ENCODE data around the gene DENND2C. TPM values are rescaled to one million over a fixed set of nuclear protein-coding genes. Genes with fewer than 3 reads are reported as not detected.

DENND2C gene
- total and polyA plus RNA-seq, 4 experiments from 2014 or later, result 0.45 to 0.78 (median 0.66) TPM

DNA sequence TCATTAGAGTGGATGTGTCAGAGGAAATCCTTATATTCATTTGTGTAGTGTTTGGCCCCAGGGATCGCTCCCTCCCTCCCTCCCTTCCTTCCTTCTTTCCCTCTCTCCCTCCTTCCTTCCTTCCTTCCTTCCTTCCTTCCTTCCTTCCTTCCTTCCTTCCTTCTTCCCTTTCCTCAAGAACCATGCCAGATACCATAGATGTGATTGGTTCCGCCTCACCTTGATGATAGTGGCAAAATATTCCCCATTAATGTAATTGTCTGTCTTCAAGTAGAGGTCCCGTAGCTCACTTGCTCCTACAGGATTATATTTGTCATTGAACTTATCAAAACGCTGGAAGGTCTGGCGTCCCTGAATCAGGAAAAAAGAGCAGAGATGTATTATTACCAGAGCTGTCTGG is 7.8 kb upstream of the DENND2C start:
- H3K27ac ChIP-seq (ENCODE audit: low read depth, low read length), result no peak overlapping the region
- no peaks in the 10 kb centered on the region for H3K9me3 ChIP-seq (ENCODE audit: control insufficient read depth in 1 of 2, low read length in 2 of 2)
- intact Hi-C loops (cut with micrococcal nuclease), result no loop called here

GRCh38 chr1:114676115-114676514 is 6.3 kb upstream of the DENND2C start:
- H3K4me3 ChIP-seq (ENCODE audit: low read length in 2 of 2), result no peak overlapping the region
- peaks cover 17 to 28% of the 10 kb centered on the region in 2 donors for H3K27me3 Mint-ChIP-seq
- ChIA-PET POLR2A (ENCODE audit: partially characterized antibody) (no interaction called here), CTCF (ENCODE audit: partially characterized antibody) (interaction anchor here (1.1 kb wide), 1 partner anchor 11 kb away, joined by 3 read pairs; no protein-coding TSS in a partner anchor)
- DNase-seq, result no peak
- no peaks in the 10 kb centered on the region for H3K36me3 Mint-ChIP-seq
- H3K4me3 Mint-ChIP-seq, result no peak overlapping the region
- no peaks in the 10 kb centered on the region for H3K9me3 ChIP-seq (ENCODE audit: control insufficient read depth in 1 of 2, low read length in 2 of 2)
- no peaks in the 10 kb centered on the region for H3K27me3 ChIP-seq (ENCODE audit: insufficient read depth, low read length)
- intact Hi-C loops (cut with micrococcal nuclease), result no loop called here
- no peak overlapping the region for H3K27ac ChIP-seq (ENCODE audit: low read depth, low read length)
- no peak overlapping the region for H3K27ac Mint-ChIP-seq
- H3K36me3 ChIP-seq (ENCODE audit: insufficient read depth, low read length), result no peaks in the 10 kb centered on the region
- H3K4me1 ChIP-seq (ENCODE audit: insufficient read depth, low read length), result no peaks in the 10 kb centered on the region
- peaks cover 0 to 2% (median 0%) of the 10 kb centered on the region in 4 donors for H3K4me1 Mint-ChIP-seq
- H3K9me3 Mint-ChIP-seq, result no peaks in the 10 kb centered on the region

More for the DNA sequence above, 7.8 kb upstream of the DENND2C start:
- ChIA-PET POLR2A (ENCODE audit: partially characterized antibody) (no interaction called here), CTCF (ENCODE audit: partially characterized antibody) (no interaction called here)
- Histone ChIP-seq H3K4me3 (ENCODE audit: low read length in 2 of 2) (no peak overlapping the region), H3K27me3 (ENCODE audit: insufficient read depth, low read length) (no peaks in the 10 kb centered on the region), H3K4me1 (ENCODE audit: insufficient read depth, low read length) (no peaks in the 10 kb centered on the region), H3K36me3 (ENCODE audit: insufficient read depth, low read length) (no peaks in the 10 kb centered on the region)
- Mint-ChIP-seq H3K27me3 (peaks cover 18 to 27% of the 10 kb centered on the region in 2 donors), H3K27ac (no peak overlapping the region), H3K36me3 (no peaks in the 10 kb centered on the region), H3K4me3 (no peak overlapping the region), H3K9me3 (no peaks in the 10 kb centered on the region), H3K4me1 (no peaks in the 10 kb centered on the region)
- no peak for DNase-seq

DNA sequence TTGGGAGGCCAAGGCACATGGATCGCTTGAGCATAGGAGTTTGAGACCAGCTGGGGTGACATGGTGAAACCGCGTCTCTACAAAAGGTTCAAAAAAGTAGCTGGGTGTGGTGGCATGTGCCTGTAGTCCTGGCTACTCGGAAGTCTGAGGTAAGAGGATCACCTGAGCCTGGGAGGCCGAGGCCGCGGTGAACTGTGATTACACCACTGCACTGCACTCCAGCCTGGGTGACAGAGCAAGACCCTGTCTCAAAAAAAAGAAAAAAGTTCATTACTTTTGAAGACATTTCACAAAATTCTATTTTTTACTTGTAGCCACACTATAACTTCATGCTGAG is 2.1 kb upstream of the DENND2C start:
- Histone ChIP-seq H3K4me1 (ENCODE audit: insufficient read depth, low read length) (peaks cover 7% of the 10 kb centered on the region), H3K9me3 (ENCODE audit: control insufficient read depth in 1 of 2, low read length in 2 of 2) (no peaks in the 10 kb centered on the region), H3K36me3 (ENCODE audit: insufficient read depth, low read length) (no peaks in the 10 kb centered on the region), H3K27me3 (ENCODE audit: insufficient read depth, low read length) (no peaks in the 10 kb centered on the region), H3K4me3 (ENCODE audit: low read length in 2 of 2) (no peak overlapping the region), H3K27ac (ENCODE audit: low read depth, low read length) (no peak overlapping the region)
- H3K4me1 Mint-ChIP-seq, result peaks cover 6 to 14% (median 10%) of the 10 kb centered on the region in 4 donors
- H3K36me3 Mint-ChIP-seq, result peaks cover 0 to 2% of the 10 kb centered on the region in 2 donors
- no peak for DNase-seq
- CTCF ChIA-PET (ENCODE audit: partially characterized antibody), result interaction anchor here (0.5 to 2.0 kb wide), 7 partner anchors 23 to 693 kb away, joined by 3 to 5 read pairs (median 4); partner anchors contain the start of genes AMPD1, BCAS2 and OLFML3
- no peak overlapping the region for H3K27ac Mint-ChIP-seq
- H3K4me3 Mint-ChIP-seq, result no peak overlapping the region
- POLR2A ChIA-PET (ENCODE audit: partially characterized antibody), result no interaction called here
- intact Hi-C loops (cut with micrococcal nuclease), result loop anchor here (2.0 kb wide), 1 partner anchor 45 kb away; the partner anchor contains the start of gene NRAS
- no peaks in the 10 kb centered on the region for H3K9me3 Mint-ChIP-seq
- H3K27me3 Mint-ChIP-seq, result peaks cover 3 to 8% of the 10 kb centered on the region in 2 donors

- H3K4me1 Mint-ChIP-seq, result peaks cover 6 to 14% (median 10%) of the 10 kb centered on the region in 4 donors
- CTCF ChIA-PET (ENCODE audit: partially characterized antibody), result interaction anchor here (0.7 to 2.0 kb wide), 6 partner anchors 24 to 329 kb away, joined by 3 to 7 read pairs (median 4); partner anchors contain the start of genes AMPD1 and BCAS2
- H3K4me1 ChIP-seq (ENCODE audit: insufficient read depth, low read length), result peaks cover 7% of the 10 kb centered on the region
- H3K9me3 ChIP-seq (ENCODE audit: control insufficient read depth in 1 of 2, low read length in 2 of 2), result no peaks in the 10 kb centered on the region
- H3K9me3 Mint-ChIP-seq, result no peaks in the 10 kb centered on the region
- POLR2A ChIA-PET (ENCODE audit: partially characterized antibody), result interaction anchor here (0.9 kb wide), 1 partner anchor 45 kb away, joined by 6 read pairs; no protein-coding TSS in a partner anchor
- no peak overlapping the region for H3K4me3 ChIP-seq (ENCODE audit: low read length in 2 of 2)
- H3K36me3 ChIP-seq (ENCODE audit: insufficient read depth, low read length), result no peaks in the 10 kb centered on the region
- H3K27me3 ChIP-seq (ENCODE audit: insufficient read depth, low read length), result no peaks in the 10 kb centered on the region
- no peak overlapping the region for H3K27ac ChIP-seq (ENCODE audit: low read depth, low read length)
- intact Hi-C loops (cut with micrococcal nuclease), result loop anchor here (2.0 kb wide), 1 partner anchor 46 kb away; the partner anchor contains the start of gene NRAS
- no peak overlapping the region for H3K27ac Mint-ChIP-seq
- H3K27me3 Mint-ChIP-seq, result peaks cover 3 to 6% of the 10 kb centered on the region in 2 donors
- H3K4me3 Mint-ChIP-seq, result peak overlapping the region in 6 of 8 donors; percentile 6 to 96 (median 78)
- DNase-seq, result peak in 4 of 5 donors; percentile 19 to 38 (median 23)
- H3K36me3 Mint-ChIP-seq, result peaks cover 0 to 2% of the 10 kb centered on the region in 2 donors
Measured at GRCh38 chr1:114671011-114671938, 1.4 kb upstream of the DENND2C start.

DNA sequence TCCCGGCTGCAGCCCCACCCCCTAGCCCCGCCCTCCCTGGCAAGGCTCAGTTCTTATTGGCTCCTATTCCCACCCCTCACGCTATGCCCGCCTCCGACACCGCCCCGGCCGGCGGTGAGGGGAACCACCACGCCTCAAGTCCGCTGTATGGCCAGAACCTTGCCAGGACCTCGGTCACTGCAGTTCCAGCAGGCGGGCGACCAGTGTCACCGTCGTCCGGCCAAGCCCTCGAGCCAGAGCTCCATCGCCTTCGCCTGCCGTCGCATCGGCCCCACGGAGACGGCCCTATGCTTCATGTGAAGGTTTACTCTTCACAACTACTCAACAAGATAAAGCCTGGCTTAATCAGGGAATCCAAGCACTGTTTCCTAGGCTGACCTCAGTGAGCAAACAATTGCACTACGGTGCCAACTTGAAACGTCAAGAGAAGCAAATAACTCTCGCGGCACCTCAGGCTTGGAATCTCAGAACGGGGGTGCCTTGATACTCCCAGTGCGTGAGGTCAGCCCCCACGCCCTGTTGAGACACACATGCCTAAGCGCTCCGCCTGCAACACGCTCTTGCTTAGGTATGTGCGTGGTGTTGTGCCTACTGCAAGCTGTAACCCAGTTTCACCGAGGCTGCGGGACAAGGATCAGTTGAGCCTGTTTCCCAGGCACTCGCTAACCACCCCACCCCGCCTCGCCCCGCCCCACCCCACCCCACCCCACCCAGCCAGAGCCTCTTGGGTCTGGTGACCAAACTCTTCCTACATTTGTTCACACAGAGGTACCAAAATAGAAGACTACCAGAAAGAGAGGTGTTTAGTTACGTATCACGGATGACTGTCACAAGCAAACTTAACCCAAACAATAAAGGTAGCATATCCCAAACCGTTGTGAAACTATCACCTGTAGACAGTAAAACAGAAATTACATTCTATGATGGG is 498 bp upstream of the DENND2C start:
- Histone ChIP-seq H3K27ac (ENCODE audit: low read depth, low read length) (peak overlapping the region; percentile 49), H3K27me3 (ENCODE audit: insufficient read depth, low read length) (no peaks in the 10 kb centered on the region), H3K4me1 (ENCODE audit: insufficient read depth, low read length) (peaks cover 7% of the 10 kb centered on the region), H3K9me3 (ENCODE audit: control insufficient read depth in 1 of 2, low read length in 2 of 2) (no peaks in the 10 kb centered on the region), H3K4me3 (ENCODE audit: low read length in 2 of 2) (peak overlapping the region; percentile 25 to 76), H3K36me3 (ENCODE audit: insufficient read depth, low read length) (no peaks in the 10 kb centered on the region)
- H3K36me3 Mint-ChIP-seq, result peaks cover 0 to 2% of the 10 kb centered on the region in 2 donors
- peaks cover 6 to 14% (median 10%) of the 10 kb centered on the region in 4 donors for H3K4me1 Mint-ChIP-seq
- POLR2A ChIA-PET (ENCODE audit: partially characterized antibody), result interaction anchor here (0.9 to 1.7 kb wide), 5 partner anchors 46 to 323 kb away, joined by 3 to 8 read pairs (median 6); partner anchors contain the start of genes CSDE1 and NRAS
- intact Hi-C loops (cut with micrococcal nuclease), result loop anchor here (1.0 to 2.0 kb wide), 4 partner anchors 46 to 324 kb away; partner anchors contain the start of genes BCAS2, NRAS and TRIM33
- peak; percentile 76 to 87 (median 78) for DNase-seq
- peak overlapping the region; percentile 81 to 95 (median 91) for H3K27ac Mint-ChIP-seq
- H3K27me3 Mint-ChIP-seq, result peaks cover 5 to 7% of the 10 kb centered on the region in 2 donors
- H3K4me3 Mint-ChIP-seq, result peak overlapping the region; percentile 94 to 98 (median 96)
- CTCF ChIA-PET (ENCODE audit: partially characterized antibody), result interaction anchor here (0.7 to 2.0 kb wide), 5 partner anchors 25 to 328 kb away, joined by 3 to 7 read pairs (median 4); partner anchors contain the start of gene AMPD1
- H3K9me3 Mint-ChIP-seq, result no peaks in the 10 kb centered on the region

- Histone ChIP-seq H3K36me3 (ENCODE audit: insufficient read depth, low read length) (no peaks in the 10 kb centered on the region), H3K4me3 (ENCODE audit: low read length in 2 of 2) (peak overlapping the region; percentile 42 to 76), H3K9me3 (ENCODE audit: control insufficient read depth in 1 of 2, low read length in 2 of 2) (no peaks in the 10 kb centered on the region), H3K27me3 (ENCODE audit: insufficient read depth, low read length) (no peaks in the 10 kb centered on the region), H3K27ac (ENCODE audit: low read depth, low read length) (peak overlapping the region; percentile 49), H3K4me1 (ENCODE audit: insufficient read depth, low read length) (peaks cover 7% of the 10 kb centered on the region)
- Mint-ChIP-seq H3K27ac (peak overlapping the region; percentile 16 to 81 (median 74)), H3K27me3 (peaks cover 4 to 5% of the 10 kb centered on the region in 2 donors), H3K4me3 (peak overlapping the region; percentile 94 to 98 (median 96)), H3K4me1 (peaks cover 6 to 14% (median 10%) of the 10 kb centered on the region in 4 donors), H3K36me3 (peaks cover 0 to 2% of the 10 kb centered on the region in 2 donors), H3K9me3 (no peaks in the 10 kb centered on the region)
- ChIA-PET POLR2A (ENCODE audit: partially characterized antibody) (interaction anchor here (0.9 to 1.7 kb wide), 4 partner anchors 48 to 322 kb away, joined by 3 to 8 read pairs (median 5); partner anchors contain the start of genes CSDE1 and NRAS), CTCF (ENCODE audit: partially characterized antibody) (interaction anchor here (0.8 to 1.0 kb wide), 2 partner anchors 38 to 322 kb away, joined by 3 to 4 read pairs; no protein-coding TSS in a partner anchor)
- DNase-seq, result no peak
- intact Hi-C loops (cut with micrococcal nuclease), result no loop called here
Measured at GRCh38 chr1:114668784-114669561, 876 bp downstream of the DENND2C start.

Data from CD4-positive, alpha-beta memory T cell (primary cell).